NCI-H2107 treated with DMSO at 0.1 percent for 48 hours (cell line): ENCODE measurements around the gene LY86.
"Not testable (repeated sequence)": the region's sequence is repeated elsewhere in the genome, so short reads cannot be mapped to it uniquely, and the experiment has no call there.

Experiments used
- DNase-seq: peaks from one replicate; lab custom pipeline; 2025; ENCODE audit not compliant: unreplicated experiment; lab: John Stamatoyannopoulos, UW

Gene LY86

DNA sequence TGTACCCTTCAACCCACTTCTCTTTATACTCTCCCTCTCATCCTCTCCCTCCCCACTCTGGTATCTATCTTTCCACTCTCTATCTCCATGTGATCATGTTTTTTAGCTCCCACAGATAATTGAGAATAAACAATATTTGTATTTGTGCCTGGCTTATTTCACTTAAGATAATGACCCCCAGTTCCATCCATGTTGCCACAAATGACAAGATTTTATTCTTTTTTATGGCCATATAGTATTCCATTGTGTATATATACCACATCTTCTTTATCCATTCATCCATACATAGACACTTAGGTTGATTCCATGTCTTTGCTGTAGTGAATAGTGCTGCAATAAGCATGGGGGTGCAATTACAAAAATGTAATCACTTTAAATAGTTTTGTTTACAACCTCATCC is 62.3 kb downstream of the LY86 start:
- DNase-seq: no peak

DNA sequence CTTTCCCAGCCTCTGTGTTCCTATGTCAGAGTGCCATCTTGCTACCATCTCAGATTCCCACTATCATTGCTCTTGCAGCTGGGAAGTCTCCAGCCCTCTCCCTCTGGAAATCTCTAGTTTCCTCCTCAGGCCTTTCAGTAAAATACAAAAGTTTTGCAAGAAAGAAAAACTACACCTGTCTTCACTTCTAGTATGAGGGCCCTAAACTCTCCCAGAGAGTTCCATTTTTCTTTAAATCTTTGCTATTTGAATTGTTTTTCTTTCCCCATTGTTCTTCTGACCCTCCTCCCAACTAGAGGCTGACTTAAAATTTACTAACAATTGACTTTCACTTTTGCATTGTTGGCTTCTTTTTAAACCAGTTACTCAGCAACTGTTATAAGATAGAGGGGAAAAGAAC is 62.8 kb downstream of the LY86 start:
- no peak for DNase-seq

DNA sequence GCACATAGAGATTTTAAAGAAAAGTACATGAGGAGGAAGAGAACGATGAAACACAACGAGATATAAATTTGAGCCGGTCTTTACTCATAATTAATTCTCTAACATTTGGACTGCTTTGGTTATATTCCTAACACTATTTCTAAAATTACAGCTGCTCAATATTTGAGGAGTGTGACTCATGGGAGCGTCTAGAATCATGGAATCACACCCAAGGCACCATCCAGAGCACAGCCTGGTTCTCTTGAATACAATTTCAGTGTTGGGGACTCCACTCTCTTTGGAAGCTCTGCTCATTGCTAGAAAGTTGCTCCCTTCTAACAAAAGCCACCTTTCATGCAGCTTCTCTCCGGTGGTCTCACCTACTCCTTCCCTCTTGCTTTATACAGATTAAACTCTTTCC is 64.4 kb downstream of the LY86 start:
- DNase-seq: no peak

DNA sequence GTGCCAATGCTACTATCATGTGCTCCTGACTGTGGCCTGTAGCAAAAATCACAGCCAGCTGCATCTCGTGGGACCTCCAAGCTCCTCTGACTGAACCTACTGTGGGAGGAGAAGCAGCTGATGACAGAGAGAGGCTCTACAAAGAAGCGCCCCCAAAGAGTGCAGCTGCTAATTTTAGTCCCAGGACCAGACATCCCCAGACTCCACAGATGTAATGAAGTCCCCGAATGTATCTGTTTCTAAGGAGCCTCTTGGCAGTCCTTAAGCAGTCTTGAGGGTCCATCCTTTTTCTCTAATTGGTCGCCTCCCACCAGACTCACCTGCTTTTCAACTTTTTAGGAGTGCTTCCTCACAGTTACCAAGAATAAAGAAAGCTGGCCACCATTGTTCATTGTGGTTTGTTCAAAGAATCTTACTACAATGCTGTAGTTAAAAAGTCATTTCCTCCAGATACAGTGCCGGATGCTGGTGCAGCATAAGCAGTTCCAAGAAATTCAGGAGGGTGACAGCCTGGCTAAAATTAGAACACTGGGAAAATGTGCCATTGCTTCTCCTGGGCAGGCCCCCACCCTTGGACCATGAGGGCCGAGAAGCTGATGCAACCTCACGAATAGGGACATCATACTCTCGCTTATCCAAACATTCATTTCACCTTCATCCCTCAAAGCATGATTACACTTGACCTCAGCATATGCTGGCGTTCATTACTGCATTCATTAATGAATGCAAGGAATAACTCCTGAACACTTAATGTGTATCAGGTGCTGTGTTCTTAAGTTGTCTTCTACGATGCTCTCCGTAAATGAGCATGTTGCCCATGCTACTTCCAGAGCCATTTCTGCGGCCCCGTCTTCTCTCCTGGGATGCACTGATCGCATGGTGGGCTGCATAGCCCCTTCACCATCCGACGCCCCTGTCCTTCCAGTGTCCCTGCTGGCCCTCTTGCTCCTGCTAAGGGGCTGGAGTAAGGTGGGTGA is 66.4 kb downstream of the LY86 start:
- DNase-seq: no peak

GRCh38 chr6:6655805-6656251 is 67.3 kb downstream of the LY86 start:
- DNase-seq: no peak

GRCh38 chr6:6656287-6656686 is 67.8 kb downstream of the LY86 start:
- DNase-seq: no peak

GRCh38 chr6:6657085-6657819 is 68.7 kb downstream of the LY86 start:
- no peak for DNase-seq

DNA sequence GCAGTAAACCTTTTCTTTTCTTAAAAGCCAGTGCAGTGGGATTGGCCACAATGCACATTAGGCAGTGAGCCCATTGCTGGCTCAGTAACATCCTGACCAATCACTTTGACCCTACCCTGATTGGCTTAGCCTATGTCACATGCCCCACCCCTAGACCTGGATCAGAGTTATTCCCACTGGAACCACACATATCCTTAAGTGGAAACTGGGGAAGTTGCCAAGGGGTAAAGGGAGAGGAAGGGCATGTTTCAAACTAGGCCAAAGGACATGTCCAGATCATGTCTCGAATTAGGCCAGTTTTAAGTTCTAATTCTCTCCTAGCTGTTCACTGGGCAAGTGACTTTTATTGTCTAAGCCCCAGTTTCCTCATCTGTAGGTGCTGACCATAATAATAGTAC is 69.3 kb downstream of the LY86 start:
- no peak for DNase-seq

GRCh38 chr6:6659600-6660327 is 71.2 kb downstream of the LY86 start:
- DNase-seq: no peak

- no peak for DNase-seq
Observed at GRCh38 chr6:6660339-6661045, 72.0 kb downstream of the LY86 start.

- no peak for DNase-seq
Observed at GRCh38 chr6:6661191-6661590, 72.7 kb downstream of the LY86 start.

GRCh38 chr6:6661684-6662083 is 73.2 kb downstream of the LY86 start:
- DNase-seq: peak; percentile 77

- DNase-seq: no peak
Observed at GRCh38 chr6:6663421-6664135, 75.1 kb downstream of the LY86 start.

DNA sequence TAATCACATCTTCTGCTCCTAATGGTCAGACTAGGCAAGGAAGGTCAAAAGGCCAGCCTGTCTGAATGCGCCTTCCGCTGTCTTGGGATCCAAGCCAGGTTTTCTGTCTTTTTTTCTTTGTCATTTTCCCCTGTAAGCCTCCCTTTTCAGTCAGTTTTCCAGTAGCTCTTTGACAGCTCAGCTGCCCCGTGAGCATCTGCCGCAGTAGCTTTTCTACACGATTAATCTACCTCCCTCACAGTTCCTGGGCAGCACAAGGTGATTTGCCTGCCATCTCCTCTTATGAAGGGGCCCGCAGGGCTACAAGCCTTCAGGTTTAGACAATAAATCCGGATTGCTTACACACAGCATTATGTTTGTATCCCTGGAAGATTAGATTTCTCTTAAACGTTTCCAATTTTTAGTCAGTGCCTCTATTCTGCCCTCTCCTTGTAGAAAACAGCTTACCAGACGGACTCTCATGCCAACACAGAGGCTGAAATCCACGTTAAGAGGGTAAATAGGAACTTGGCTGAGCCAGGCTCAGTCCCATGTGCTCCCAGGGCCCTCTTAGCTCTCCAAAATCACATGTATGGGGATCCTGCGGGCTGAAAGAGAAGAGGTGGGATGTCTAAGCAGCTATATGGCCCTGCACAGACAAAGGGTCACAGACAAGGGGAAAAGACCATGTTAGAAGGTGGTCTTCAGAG is 77.2 kb downstream of the LY86 start:
- no peak for DNase-seq

GRCh38 chr6:6670150-6670549 is 81.6 kb downstream of the LY86 start:
- DNase-seq: not testable (repeated sequence)

- DNase-seq: no peak
Observed at GRCh38 chr6:6674872-6675271, 86.4 kb downstream of the LY86 start.

DNA sequence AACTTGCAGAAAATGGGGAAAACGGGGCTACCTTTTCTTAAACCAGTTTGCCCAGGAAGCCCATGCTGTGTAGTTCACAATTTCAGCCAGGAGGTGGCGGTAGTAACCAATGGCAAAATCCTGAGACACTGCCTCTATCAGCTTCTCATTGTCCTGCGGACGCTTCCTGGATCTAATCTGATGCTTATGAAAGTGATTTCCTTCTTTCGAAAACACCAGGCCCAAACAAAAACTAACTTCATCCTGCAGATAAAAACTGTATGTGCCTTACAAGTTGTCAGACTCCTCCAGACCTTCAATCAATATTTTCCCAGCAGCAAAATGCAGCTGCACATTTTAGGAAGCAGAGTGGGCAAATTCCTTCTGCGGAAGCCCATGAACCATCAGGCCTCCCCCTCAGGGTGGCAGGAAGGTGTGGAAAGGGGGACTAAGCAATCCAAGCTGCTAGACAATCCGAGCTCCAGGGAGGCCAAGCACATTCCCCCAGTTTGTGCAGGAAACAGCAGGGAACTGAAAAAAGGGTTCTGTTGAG is 88.5 kb downstream of the LY86 start:
- peak; percentile 18 for DNase-seq

- no peak for DNase-seq
Observed at GRCh38 chr6:6678185-6678671, 89.7 kb downstream of the LY86 start.

- DNase-seq: peak; percentile 70
Observed at GRCh38 chr6:6678811-6679210, 90.3 kb downstream of the LY86 start.
